ENCODE measurements around the gene PAK5.

- TF ChIP-seq, protein P1, sequence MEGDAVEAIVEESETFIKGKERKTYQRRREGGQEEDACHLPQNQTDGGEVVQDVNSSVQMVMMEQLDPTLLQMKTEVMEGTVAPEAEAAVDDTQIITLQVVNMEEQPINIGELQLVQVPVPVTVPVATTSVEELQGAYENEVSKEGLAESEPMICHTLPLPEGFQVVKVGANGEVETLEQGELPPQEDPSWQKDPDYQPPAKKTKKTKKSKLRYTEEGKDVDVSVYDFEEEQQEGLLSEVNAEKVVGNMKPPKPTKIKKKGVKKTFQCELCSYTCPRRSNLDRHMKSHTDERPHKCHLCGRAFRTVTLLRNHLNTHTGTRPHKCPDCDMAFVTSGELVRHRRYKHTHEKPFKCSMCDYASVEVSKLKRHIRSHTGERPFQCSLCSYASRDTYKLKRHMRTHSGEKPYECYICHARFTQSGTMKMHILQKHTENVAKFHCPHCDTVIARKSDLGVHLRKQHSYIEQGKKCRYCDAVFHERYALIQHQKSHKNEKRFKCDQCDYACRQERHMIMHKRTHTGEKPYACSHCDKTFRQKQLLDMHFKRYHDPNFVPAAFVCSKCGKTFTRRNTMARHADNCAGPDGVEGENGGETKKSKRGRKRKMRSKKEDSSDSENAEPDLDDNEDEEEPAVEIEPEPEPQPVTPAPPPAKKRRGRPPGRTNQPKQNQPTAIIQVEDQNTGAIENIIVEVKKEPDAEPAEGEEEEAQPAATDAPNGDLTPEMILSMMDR (IDR thresholded peaks at IDR 0.05) = no peak
- TF ChIP-seq POLR2A (IDR thresholded peaks at IDR 0.05) = no peak
Observed at GRCh38 chr20:9506964-9507369, 331.9 kb downstream of the PAK5 start.
